ENCODE data around the gene TSPAN14.

GRCh38 chr10:80433134-80433533 lies 21.0 kb upstream of the TSPAN14 start:
- TF ChIP-seq EZH2phosphoT487 (conservative IDR thresholded peaks at IDR 0.05; ENCODE audit: low read length) (no peak), CTCF (IDR thresholded peaks at IDR 0.05; ENCODE audit: insufficient read depth, low read length, poor library complexity, severe bottlenecking) (no peak)
